ENCODE data around the gene FEM1B. TPM values are rescaled to one million over a fixed set of nuclear protein-coding genes. Genes with fewer than 3 reads are reported as not detected.
A peak's percentile ranks its signal among the peaks of the same experiment; 100 is the strongest.

The FEM1B gene
- total and polyA plus RNA-seq, 2 experiments from 2014 or later: 11.9 to 62.8 TPM

- H2AFZ ChIP-seq: no peak overlapping the region
- H3K9me3 ChIP-seq (ENCODE audit: low read depth): no peaks in the 10 kb centered on the region
- no peak for TF ChIP-seq EZH2phosphoT487 (IDR thresholded peaks at IDR 0.05; ENCODE audit: low read depth, severe bottlenecking, unreplicated experiment)
- TF ChIP-seq EZH2 (IDR thresholded peaks at IDR 0.05; ENCODE audit: borderline replicate concordance): no peak
- no peak for TF ChIP-seq CTCF (IDR thresholded peaks at IDR 0.05; ENCODE audit: poor library complexity)
- H3K36me3 ChIP-seq (replicated peaks; ENCODE audit: insufficient read depth, low read depth): no peaks in the 10 kb centered on the region
- H3K4me3 ChIP-seq: no peak overlapping the region
- no peaks in the 10 kb centered on the region for H4K20me1 ChIP-seq (ENCODE audit: insufficient read depth, poor library complexity, severe bottlenecking)
- no peaks in the 10 kb centered on the region for H3K9me2 ChIP-seq (replicated peaks; ENCODE audit: insufficient read depth)
- peaks cover 8% of the 10 kb centered on the region for H3K4me1 ChIP-seq (ENCODE audit: insufficient read depth)
- no peaks in the 10 kb centered on the region for H3K27me3 ChIP-seq
- DNase-seq (ENCODE audit: low spot score): peak; percentile 43
- WGBS (ENCODE audit: low lambda C conversion rate, missing lambda C conversion rate): 41% methylated on average over 7 of the region's 7 CpGs
- H3K4me2 ChIP-seq: no peak overlapping the region
- H3K27ac ChIP-seq: peak overlapping the region; percentile 48
- H3K79me2 ChIP-seq: no peaks in the 10 kb centered on the region
Measured at GRCh38 chr15:68310178-68310803, 32.7 kb downstream of the FEM1B start.

- peak overlapping the region; percentile 48 for H3K27ac ChIP-seq
- 90% methylated on average over 22 of the region's 22 CpGs for WGBS (ENCODE audit: low lambda C conversion rate, missing lambda C conversion rate)
Measured at GRCh38 chr15:68310804-68311463, 33.4 kb downstream of the FEM1B start.

DNA sequence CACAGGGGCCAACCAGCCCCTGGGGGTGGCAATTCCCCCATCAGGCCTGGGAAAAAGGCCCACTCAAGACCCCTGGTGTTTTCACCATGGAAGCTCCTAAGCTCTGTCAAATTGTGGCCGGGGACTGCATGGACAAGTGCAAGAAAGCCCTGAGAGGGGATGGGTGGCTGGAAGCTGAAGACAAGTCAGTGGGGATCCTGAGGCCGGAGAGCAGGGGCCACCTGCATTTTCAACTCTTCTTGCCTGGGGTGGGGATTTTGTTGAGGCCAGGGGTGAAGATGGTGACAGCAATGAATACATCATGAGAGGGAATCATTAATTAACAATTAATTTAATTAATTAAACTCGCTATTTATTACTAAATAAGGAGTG is 33.9 kb downstream of the FEM1B start:
- 93% methylated on average over 3 of the region's 3 CpGs for WGBS (ENCODE audit: low lambda C conversion rate, missing lambda C conversion rate)
- H3K4me2 ChIP-seq: no peak overlapping the region
- H3K27me3 ChIP-seq: no peaks in the 10 kb centered on the region
- H3K4me3 ChIP-seq: no peak overlapping the region
- H2AFZ ChIP-seq: no peak overlapping the region
- H4K20me1 ChIP-seq (ENCODE audit: insufficient read depth, poor library complexity, severe bottlenecking): no peaks in the 10 kb centered on the region
- no peaks in the 10 kb centered on the region for H3K9me2 ChIP-seq (replicated peaks; ENCODE audit: insufficient read depth)
- TF ChIP-seq EZH2 (IDR thresholded peaks at IDR 0.05; ENCODE audit: borderline replicate concordance): no peak
- TF ChIP-seq EZH2phosphoT487 (IDR thresholded peaks at IDR 0.05; ENCODE audit: low read depth, severe bottlenecking, unreplicated experiment): no peak
- no peak for TF ChIP-seq CTCF (IDR thresholded peaks at IDR 0.05; ENCODE audit: poor library complexity)
- H3K79me2 ChIP-seq: no peaks in the 10 kb centered on the region
- no peak for DNase-seq (ENCODE audit: low spot score)
- no peaks in the 10 kb centered on the region for H3K36me3 ChIP-seq (replicated peaks; ENCODE audit: insufficient read depth, low read depth)
- no peaks in the 10 kb centered on the region for H3K9me3 ChIP-seq (ENCODE audit: low read depth)
- no peak overlapping the region for H3K27ac ChIP-seq
- peaks cover 8% of the 10 kb centered on the region for H3K4me1 ChIP-seq (ENCODE audit: insufficient read depth)

More at GRCh38 chr15:68310804-68311463, 33.4 kb downstream of the FEM1B start:
- Histone ChIP-seq H3K4me1 (ENCODE audit: insufficient read depth) (peaks cover 8% of the 10 kb centered on the region), H2AFZ (no peak overlapping the region), H4K20me1 (ENCODE audit: insufficient read depth, poor library complexity, severe bottlenecking) (no peaks in the 10 kb centered on the region), H3K4me2 (no peak overlapping the region), H3K4me3 (no peak overlapping the region), H3K9me3 (ENCODE audit: low read depth) (no peaks in the 10 kb centered on the region), H3K9me2 (replicated peaks; ENCODE audit: insufficient read depth) (no peaks in the 10 kb centered on the region), H3K36me3 (replicated peaks; ENCODE audit: insufficient read depth, low read depth) (no peaks in the 10 kb centered on the region), H3K27me3 (no peaks in the 10 kb centered on the region), H3K79me2 (no peaks in the 10 kb centered on the region)
- no peak for TF ChIP-seq EZH2phosphoT487 (IDR thresholded peaks at IDR 0.05; ENCODE audit: low read depth, severe bottlenecking, unreplicated experiment)
- TF ChIP-seq CTCF (IDR thresholded peaks at IDR 0.05; ENCODE audit: poor library complexity): no peak
- no peak for TF ChIP-seq EZH2 (IDR thresholded peaks at IDR 0.05; ENCODE audit: borderline replicate concordance)
- no peak for DNase-seq (ENCODE audit: low spot score)
